Measurements from ENCODE around the gene IVD. TPM values are rescaled to one million over a fixed set of nuclear protein-coding genes. Genes with fewer than 3 reads are reported as not detected.

The IVD gene
- total and polyA plus RNA-seq, 2 donors (not counting 1 experiment from before 2014, with no cell fraction given), result 41.7 to 106 TPM

DNA sequence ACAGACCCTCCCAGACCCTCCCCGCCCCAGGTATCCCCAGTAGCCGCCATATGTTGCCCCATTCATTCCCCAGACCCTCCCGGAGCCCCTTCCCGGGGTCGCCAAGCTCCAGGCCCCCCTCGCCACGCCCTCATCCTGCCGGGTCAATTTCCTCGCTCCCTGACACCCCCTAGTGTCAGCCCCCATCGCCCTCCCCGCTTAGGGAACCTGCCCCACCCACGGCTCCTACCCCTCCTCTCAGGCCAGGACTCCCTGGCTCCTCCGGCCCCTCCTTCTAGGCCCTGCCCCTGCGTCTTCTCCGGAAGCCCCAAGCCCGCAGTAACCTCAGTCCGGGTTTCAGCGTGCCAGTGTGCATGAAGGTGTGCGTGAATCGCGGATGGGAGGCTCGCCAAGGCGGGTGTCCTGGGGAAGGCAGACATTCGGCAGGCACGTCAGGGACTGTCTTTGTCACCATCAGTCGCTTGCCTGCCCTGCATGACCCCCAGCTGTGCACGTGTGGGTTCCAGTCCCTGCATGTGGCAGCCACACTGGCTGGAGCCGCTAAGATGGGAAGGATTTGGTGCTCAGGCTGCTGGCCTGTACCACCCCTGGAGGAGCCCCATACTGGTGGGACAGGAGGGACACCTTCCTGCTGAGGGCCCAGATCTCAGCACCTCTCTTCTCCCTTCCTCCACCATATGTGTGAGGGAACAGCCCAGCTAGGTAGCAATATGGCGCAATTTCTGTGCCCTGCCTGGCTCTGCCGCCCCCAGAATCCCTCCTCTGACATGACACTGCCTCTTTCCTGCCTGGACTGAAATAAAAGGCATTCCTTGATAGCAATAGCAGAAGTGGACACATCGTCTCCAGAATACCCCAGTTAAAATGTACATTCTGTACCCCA lies 46.9 kb upstream of the IVD start:
- H3K4me1 ChIP-seq (ENCODE audit: control insufficient read depth in 2 of 2, insufficient read depth in 2 of 2, low read length in 2 of 2), result peaks cover 6 to 11% of the 10 kb centered on the region in 2 donors
- peaks cover 29% of the 10 kb centered on the region for H4K20me1 ChIP-seq (ENCODE audit: control insufficient read depth, insufficient read depth, low read length, poor library complexity, severe bottlenecking)
- peaks cover 0 to 7% of the 10 kb centered on the region in 2 experiments for H3K36me3 ChIP-seq (replicated peaks in 1 of 2; ENCODE audit: control extremely low read depth in 1 of 2, control insufficient read depth in 1 of 2, extremely low read depth in 1 of 2, insufficient read depth in 2 of 2, low read length in 1 of 2)
- DNase-seq, result no peak
- peak overlapping the region; percentile 98 for H3K4me2 ChIP-seq (replicated peaks; ENCODE audit: low read depth, low read length, poor library complexity, severe bottlenecking)
- intact Hi-C loops (cut with micrococcal nuclease), result loop anchor here (1.0 kb wide), 3 partner anchors 10 to 82 kb away; partner anchors contain the start of genes BAHD1 and KNSTRN
- H3K79me2 ChIP-seq (ENCODE audit: control insufficient read depth, insufficient read depth, low read length), result peaks cover 7% of the 10 kb centered on the region
- peak; percentile 25 for ATAC-seq (ENCODE audit: low read depth)
- POLR2A ChIA-PET, result interaction anchor here (1.1 kb wide), 1 partner anchor 10 kb away, joined by 3 read pairs; no protein-coding TSS in a partner anchor
- Mint-ChIP-seq H3K9me3 (ENCODE audit: insufficient read depth) (no peaks in the 10 kb centered on the region), H3K27ac (no peak overlapping the region), H3K4me3 (peak overlapping the region; percentile 81), H3K27me3 (peaks cover 8% of the 10 kb centered on the region), H3K4me1 (peaks cover 12% of the 10 kb centered on the region)
- H3K4me3 ChIP-seq (ENCODE audit: control extremely low read depth in 1 of 5, extremely low read depth in 1 of 5, insufficient read depth in 1 of 5, low read depth in 2 of 5, low read length in 4 of 5), result peak overlapping the region in 4 of 5 experiments; percentile 48 to 78 (median 56)
- H3K9me3 ChIP-seq (ENCODE audit: control extremely low read depth in 1 of 3, control insufficient read depth in 2 of 3, insufficient read depth in 1 of 3, low read length in 2 of 3), result no peaks in the 10 kb centered on the region
- 9% methylated on average over 29 of the region's 31 CpGs for WGBS (ENCODE audit: insufficient coverage)
- peak overlapping the region; percentile 73 for H3K9ac ChIP-seq (ENCODE audit: low read length)
- H2AFZ ChIP-seq (ENCODE audit: insufficient read depth, low read depth, low read length, poor library complexity, severe bottlenecking), result peak overlapping the region; percentile 75
- CTCF ChIA-PET, result interaction anchor here (1.0 to 1.2 kb wide), 2 partner anchors 10 to 80 kb away, joined by 3 read pairs; no protein-coding TSS in a partner anchor
- peaks cover 0 to 6% (median 0%) of the 10 kb centered on the region in 4 experiments for H3K27me3 ChIP-seq (replicated peaks in 1 of 4; ENCODE audit: control extremely low read depth in 1 of 4, control insufficient read depth in 3 of 4, insufficient read depth in 4 of 4, low read length in 3 of 4)
- TF ChIP-seq CTCF (IDR thresholded peaks at IDR 0.05) (no peak), EZH2 (IDR thresholded peaks at IDR 0.05; ENCODE audit: borderline replicate concordance, insufficient read depth, low read depth, low read length, poor library complexity, severe bottlenecking) (no peak)
- H3K27ac ChIP-seq (ENCODE audit: low read length in 2 of 2), result no peak overlapping the region

GRCh38 chr15:40360015-40360414 lies 45.6 kb upstream of the IVD start:
- Mint-ChIP-seq H3K4me3 (peak overlapping the region; percentile 81), H3K4me1 (peaks cover 12% of the 10 kb centered on the region), H3K9me3 (ENCODE audit: insufficient read depth) (no peaks in the 10 kb centered on the region), H3K27me3 (peaks cover 8% of the 10 kb centered on the region), H3K27ac (no peak overlapping the region)
- DNase-seq (no peak), ATAC-seq (ENCODE audit: low read depth) (no peak)
- H3K79me2 ChIP-seq (ENCODE audit: control insufficient read depth, insufficient read depth, low read length), result peaks cover 21% of the 10 kb centered on the region
- H3K9me3 ChIP-seq (ENCODE audit: control extremely low read depth in 1 of 3, control insufficient read depth in 2 of 3, insufficient read depth in 1 of 3, low read length in 2 of 3), result no peaks in the 10 kb centered on the region
- ChIA-PET CTCF (no interaction called here), POLR2A (no interaction called here)
- peaks cover 42% of the 10 kb centered on the region for H4K20me1 ChIP-seq (ENCODE audit: control insufficient read depth, insufficient read depth, low read length, poor library complexity, severe bottlenecking)
- 93% methylated on average over 2 of the region's 4 CpGs for WGBS (ENCODE audit: insufficient coverage)
- H3K9ac ChIP-seq (ENCODE audit: low read length), result no peak overlapping the region
- intact Hi-C loops (cut with micrococcal nuclease), result no loop called here
- peaks cover 0 to 7% of the 10 kb centered on the region in 2 experiments for H3K36me3 ChIP-seq (replicated peaks in 1 of 2; ENCODE audit: control extremely low read depth in 1 of 2, control insufficient read depth in 1 of 2, extremely low read depth in 1 of 2, insufficient read depth in 2 of 2, low read length in 1 of 2)
- TF ChIP-seq CTCF (IDR thresholded peaks at IDR 0.05), result no peak
- no peak for TF ChIP-seq EZH2 (IDR thresholded peaks at IDR 0.05; ENCODE audit: borderline replicate concordance, insufficient read depth, low read depth, low read length, poor library complexity, severe bottlenecking)
- H3K4me1 ChIP-seq (ENCODE audit: control insufficient read depth in 2 of 2, insufficient read depth in 2 of 2, low read length in 2 of 2), result peaks cover 6 to 11% of the 10 kb centered on the region in 2 donors
- H3K27me3 ChIP-seq (replicated peaks in 1 of 4; ENCODE audit: control extremely low read depth in 1 of 4, control insufficient read depth in 3 of 4, insufficient read depth in 4 of 4, low read length in 3 of 4), result peaks cover 0 to 6% (median 0%) of the 10 kb centered on the region in 4 experiments
- no peak overlapping the region for H3K4me2 ChIP-seq (replicated peaks; ENCODE audit: low read depth, low read length, poor library complexity, severe bottlenecking)
- H2AFZ ChIP-seq (ENCODE audit: insufficient read depth, low read depth, low read length, poor library complexity, severe bottlenecking), result no peak overlapping the region
- no peak overlapping the region for H3K4me3 ChIP-seq (ENCODE audit: control extremely low read depth in 1 of 5, extremely low read depth in 1 of 5, insufficient read depth in 1 of 5, low read depth in 2 of 5, low read length in 4 of 5)
- no peak overlapping the region for H3K27ac ChIP-seq (ENCODE audit: low read length in 2 of 2)
